ENCODE results near the gene NAV2.
"Not testable (repeated sequence)": the region's sequence is repeated elsewhere in the genome, so short reads cannot be mapped to it uniquely, and the experiment has no call there.

The NAV2 gene

DNA sequence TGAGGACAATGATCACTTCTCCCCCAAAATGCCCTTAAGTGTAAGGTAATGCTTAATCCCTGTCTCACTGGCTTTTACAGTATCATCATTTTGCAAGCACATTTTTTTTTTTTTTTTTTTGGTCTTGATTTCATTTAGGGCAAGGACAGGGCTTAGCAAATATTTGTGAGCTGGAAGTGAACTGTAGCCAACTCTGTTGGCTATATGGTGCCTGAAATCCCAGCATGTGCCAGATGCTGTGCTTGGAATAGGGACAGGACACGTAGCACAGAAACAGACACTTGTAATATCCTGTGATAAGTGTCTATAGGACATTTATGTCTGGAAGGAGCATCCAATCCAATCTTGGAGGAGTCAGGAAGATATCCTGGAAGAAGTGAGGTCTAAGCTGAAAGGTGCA, 198.3 kb downstream of the NAV2 start:
- DNase-seq, result no peak

DNA sequence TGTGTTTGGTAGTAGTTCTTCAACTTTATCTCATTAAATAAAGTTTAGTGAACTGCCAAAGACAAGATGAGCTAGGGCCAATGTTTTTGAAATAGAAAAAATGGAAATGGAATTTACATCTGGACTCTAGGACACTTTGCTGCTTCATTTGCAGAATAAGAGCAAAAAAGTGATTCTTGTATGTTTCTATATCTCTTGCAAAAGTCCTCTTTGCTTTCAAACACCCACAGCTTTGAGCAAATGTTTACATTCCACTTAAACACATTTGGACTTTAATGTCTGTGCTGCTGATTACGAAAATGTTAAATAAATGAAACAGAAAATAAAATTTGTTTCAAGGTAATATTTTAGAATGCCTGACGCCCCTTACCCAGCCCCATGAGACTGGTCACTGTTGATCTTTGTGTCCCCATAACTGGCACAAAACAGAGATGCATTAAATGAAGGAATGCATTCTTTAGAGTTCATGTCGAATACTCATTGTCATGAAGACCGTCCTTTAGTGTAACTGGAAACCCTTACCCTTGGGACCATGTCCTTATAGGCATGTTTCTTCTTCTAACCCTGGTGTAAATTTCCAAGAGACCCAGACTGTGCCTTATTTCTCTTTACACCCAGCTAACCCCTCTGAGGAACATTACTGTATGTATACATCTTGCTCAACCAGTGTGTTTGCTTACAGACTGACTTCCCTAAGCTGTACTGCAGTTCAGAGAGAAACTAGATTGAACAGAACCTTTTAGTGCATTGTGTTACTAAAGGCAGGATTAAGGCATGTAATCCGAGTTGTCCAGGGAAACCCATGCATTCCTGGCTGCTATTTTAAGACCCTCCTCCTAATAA, 199.7 kb downstream of the NAV2 start:
- DNase-seq, result no peak

DNA sequence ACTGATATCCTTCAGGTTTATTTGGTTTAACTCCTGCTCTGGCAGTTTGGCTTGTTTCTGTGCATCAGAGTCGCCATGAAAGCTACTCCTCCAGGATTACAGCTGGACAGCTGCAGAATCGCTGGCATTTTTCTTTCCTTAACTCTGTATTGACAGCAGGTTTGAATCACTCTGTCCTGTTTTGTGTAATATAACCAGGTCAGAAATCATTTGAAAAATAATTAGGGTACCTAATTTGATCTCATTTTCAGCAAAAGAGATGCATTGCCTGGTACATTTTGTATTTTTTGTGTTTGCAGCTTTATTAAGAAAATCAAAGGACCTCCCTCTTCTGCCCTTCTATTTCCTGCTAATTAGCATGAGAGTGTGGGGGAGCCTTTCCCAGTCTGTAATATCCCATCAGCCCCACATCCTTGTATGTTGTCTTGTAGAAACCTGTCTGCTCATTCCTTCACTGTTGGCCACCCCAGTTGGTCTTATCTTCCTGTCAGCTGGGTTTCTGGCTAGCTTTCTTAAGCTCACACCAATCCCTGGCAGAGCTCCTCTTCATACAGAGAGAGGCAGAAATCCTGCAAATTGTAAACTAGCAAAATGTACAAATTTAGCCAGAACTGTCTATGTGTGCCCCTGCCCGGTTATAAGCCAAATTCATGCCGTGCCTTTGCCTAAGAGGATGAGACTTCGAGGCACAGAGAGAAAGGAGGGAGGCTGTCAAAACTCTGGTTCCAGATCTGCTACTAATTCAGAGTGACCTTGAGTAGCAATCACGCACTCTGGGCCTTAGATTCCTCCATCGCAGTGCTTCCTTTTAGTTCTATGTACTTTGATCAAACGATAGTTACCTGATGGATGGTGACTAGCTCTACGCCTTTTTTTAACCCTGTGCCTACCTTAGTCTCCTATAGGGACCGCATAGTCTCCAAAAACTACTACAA, 200.6 kb downstream of the NAV2 start:
- DNase-seq, result no peak

DNA sequence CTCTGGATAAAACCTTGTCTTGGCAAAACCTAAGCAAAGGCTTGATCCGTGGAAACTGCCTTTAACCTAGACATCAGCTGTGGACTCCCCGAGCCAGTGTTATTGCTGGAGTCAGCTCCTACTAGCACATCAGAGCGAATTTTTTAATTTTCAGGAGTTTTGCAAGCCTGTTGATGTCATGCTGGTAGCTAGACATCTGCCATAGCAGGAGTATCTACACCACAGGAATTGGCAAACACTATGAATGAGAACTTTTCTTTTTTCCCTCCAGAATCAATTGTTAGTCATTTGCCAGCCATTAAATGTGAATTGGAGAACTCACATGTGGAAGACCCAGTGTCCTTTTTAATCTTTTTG, 201.2 kb downstream of the NAV2 start:
- DNase-seq, result no peak

DNA sequence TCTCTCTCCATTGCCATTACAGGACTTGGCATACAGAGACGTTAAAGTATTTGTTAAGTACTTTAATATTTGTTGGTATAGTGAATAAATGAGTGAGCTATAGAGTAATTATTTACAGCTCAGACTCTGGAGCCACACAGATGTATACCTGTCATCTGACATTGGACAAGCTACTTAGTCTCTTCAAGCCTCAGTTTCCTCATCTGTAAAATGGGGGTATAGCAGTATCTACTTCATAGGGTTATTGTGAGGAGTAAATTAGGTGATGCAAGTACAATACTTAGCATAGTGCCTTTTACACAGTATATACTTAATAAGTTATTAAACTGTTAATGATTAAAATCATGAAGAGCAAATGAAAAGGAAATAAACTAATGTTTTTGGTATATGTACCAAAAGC, 203.2 kb downstream of the NAV2 start:
- no peak for DNase-seq

DNA sequence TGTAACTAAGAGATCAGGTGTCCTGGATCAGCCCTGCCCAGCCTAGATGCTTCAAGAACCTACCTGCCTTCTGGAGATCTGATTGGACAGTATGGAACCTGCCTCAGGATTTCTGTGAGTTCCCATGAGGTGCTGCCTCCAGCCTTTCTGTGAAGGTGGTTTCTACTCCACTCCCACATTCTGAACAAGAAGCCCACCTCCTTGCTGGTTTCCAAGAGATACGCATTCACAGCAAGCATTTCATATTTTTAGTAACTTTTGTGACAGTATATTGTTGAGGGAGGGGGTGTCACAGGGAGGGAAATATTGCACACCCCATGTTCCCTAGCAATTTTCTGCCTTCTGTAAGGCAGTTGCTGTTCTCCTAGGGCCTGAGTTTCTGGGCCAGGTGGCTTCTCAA, 204.4 kb downstream of the NAV2 start:
- DNase-seq, result no peak

DNA sequence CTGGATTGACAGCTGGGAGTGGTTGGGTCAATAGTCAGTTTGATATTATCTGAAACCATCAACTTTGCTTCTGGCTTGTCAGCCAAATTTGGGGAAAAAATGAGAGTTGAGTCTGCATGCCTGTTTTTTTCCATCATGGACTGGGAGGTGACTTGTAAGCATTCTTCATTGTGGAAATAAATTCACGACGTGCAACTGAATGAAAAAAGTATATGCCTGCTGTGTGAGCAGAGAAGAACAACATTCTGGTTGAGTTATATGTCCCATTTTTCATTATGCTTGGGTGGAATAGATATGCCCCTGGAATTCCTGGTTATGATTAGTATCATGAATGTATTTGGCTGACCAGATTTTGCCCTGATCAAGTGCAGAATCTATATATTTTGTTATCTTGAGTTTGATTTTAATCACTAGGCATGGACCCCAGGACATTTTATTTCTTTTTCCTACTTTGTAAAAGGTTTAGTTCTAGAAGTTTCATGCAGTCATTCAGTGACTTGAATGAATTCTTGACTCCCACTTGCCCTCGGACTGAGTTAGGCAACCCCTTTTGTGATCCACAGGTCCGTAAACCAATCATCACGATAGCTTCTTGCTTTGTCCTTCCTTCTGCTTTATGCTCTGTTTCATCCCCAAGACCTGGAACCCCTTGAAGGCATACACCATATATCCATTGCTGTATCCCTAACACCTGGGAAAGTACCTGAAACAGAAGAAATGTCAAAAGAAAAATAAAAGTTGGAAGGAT, 205.8 kb downstream of the NAV2 start:
- DNase-seq, result no peak

DNA sequence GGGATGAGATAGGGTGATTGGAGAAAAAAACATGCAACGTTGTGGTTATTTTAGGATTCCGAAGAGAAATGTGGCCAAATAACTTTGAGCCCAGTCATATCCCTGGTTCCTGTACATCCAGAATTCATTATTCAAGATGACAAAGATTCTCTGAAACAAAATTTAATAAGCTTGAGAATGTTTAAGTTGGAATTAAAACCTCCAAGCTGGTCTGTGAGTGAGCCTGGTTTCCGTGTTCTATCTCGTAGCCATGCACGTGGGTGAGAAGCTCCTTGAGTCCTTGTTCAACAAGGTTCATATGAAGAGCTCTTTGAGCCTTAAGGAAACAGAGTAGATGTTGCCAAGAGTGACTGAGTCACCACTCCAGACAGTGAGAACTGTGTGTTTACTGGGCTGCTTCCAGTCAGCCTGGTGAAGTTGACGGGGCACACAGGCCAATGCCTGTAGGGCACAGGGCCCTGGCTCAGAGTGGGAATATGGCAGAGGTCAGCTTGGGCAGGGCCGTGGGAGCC, 206.5 kb downstream of the NAV2 start:
- DNase-seq, result no peak

DNA sequence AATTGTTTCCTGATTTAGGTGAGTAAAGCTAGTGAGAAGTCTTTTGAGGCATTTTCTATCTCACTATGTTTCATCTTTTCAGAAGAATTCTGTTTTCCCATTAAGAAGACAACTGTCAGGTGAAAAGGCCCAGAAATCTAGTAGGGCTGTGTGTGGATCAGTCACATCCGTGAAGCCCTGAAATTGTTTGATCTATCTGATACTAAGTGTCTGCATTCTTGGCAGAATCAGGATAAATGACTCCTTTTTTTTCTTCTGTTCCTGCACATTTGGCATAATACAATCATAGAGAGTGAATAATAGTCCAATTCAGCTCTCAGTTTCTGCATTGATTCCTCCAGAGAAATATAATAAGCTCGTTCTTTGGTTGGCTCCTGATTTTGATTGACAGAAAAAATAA, 208.3 kb downstream of the NAV2 start:
- no peak for DNase-seq

DNA sequence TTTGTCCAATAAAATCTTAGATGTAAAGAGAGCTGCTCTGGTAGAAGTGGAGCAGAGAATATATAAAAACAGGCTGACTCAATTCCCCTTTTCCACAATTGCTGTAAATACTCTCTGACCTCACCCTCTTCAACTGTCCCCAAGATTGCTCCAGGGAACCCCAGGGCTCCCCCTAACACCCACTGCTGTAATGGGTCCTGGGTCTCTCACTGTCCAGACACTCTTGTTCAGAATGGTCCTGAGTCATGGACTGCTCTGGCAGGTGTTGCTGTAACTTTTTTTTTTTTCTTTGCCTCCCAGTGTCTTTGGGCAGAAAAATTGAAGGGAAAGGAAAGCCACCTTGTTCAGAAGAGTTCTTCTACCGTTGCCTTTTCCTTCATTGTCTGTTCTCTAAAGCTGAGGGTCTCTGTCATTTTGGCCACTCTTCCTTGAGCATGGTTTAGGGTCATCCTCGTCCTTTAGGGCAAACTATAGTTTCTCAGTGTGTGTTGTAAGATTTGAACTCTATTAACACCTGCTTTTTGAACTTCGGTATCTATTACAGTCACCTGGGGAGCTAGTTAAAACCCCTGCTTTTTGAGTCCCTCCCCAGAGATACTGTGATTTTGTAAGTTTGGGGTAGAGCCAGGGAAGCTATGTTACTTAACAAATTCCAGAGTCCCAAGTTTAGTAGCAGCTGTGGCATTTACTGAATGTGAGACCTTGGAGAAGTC, 209.5 kb downstream of the NAV2 start:
- no peak for DNase-seq

DNA sequence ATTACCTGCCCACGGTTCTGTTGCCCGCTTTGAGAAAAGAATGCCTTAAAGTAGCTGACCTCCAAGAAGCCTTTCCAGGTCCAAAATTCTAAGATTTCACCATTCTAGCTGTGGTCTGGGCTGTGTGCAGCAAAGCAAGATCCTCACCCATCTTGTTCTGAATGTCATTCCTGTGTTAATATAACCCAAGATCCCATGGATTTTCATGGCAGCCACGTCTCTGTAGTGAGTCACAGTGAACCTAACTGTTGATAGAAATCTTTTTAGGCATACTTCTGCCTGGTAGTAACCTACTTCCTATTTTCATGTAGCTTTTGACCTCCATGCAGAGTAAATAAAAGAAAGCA, 210.0 kb downstream of the NAV2 start:
- DNase-seq, result no peak

DNA sequence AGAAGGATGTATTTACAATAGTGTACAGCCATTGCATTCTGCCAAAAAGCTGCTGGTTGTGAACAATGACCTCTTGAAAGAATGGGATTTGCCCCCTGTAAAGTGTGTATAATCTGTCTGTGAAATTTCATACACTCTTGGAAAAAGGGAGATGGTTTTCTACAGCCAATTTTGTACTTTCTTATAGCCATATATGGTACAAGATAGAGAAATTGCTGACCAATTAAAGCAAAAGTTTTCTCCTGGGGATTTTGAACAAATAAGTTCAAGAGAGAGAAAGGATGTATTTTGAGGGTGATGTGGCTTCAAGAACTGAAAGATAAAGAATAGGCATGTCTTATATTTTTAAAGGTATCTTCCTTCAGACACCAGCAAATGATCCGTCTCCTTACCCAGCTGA, 211.0 kb downstream of the NAV2 start:
- no peak for DNase-seq

DNA sequence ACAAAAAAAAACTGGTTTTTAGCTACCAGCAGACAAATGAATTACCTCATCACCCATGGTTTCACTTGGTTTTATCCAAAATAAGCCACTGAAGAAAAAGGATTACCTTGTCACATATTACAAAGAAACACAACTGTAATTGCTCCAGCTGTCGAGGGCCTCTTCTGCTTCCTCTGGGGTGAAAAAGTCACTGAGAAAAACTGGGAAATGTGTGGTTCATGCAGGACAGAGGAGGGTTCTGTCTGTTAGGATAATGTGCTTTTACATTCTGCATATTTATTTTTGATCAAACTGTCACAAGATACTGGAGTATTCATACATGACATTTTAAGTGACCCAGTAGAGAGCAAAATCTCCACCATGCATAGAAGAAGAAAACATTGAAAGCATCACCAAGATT, 211.7 kb downstream of the NAV2 start:
- DNase-seq, result no peak

DNA sequence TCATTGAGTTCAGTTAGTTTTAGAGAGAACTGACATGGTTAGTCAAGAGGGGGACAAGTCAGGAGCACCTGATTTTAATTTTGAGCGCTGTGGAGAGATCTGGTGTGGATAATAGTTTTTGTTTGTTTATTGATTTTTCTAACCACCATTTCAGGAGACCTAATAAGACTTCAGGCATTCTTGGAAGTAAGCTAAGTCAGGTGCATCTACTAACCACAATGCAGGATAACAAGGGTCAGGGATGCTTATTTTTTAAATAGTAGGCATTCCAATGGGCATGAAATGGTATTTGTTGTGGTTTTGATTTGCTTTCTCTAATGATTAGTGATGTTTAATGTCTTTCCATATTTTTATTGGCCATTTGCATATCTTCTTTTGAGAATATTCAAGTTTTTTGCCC, 212.1 kb downstream of the NAV2 start:
- DNase-seq, result no peak

DNA sequence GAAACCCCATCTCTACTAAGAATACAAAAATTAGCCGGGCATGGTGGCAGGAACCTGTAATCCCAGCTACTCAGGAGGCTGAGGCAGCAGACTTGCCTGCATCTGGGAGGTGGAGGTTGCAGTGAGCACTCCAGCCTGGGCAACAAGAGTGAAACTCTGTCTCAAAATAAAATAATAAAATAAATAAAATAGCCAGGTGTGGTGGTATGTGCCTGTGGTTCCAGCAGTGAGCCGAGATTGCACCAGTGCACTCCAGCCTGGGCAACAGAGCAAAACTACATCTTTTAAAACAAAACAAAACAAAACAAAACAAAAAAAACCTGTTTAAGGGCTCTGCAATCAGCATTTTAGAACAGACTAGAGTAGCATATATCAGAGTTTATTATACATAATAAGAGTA, 214.8 kb downstream of the NAV2 start:
- not testable (repeated sequence) for DNase-seq

DNA sequence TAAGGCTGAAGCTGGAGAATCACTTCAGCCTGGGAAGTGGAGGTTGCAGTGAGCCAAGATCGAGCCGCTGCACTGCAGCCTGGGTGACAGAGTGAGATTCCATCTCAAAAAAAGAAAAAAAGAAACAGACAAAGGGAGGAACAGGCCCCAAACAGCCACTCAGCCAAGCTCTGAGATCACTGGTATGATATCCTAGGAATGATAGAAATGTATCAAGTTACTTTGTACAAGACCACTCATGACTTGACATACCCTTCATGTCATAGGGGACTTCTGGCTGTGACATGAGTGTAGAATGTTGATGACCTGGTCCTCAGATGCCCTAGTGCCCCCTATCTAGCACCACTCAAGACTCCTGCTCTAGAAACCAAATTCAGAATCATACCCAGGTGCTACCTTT, 216.5 kb downstream of the NAV2 start:
- DNase-seq, result no peak

DNA sequence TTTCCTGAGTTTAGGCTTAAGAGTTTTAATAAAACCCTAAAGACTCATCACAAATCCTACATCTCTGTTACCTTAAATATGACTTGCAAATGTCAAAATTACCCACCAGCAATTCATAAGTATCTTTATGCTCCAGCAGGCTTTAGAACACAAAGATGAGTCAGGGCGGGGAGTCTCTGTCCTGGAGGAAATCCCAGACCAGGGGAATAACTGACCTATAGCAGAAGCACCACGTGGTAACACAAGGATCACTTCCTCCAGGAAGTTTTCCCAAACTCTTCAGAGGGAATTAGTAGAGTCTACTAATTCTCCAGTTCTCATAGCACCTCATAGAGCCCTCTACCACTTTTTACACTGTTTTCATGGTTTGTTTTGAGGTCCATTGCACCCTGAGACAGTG, 217.0 kb downstream of the NAV2 start:
- no peak for DNase-seq

DNA sequence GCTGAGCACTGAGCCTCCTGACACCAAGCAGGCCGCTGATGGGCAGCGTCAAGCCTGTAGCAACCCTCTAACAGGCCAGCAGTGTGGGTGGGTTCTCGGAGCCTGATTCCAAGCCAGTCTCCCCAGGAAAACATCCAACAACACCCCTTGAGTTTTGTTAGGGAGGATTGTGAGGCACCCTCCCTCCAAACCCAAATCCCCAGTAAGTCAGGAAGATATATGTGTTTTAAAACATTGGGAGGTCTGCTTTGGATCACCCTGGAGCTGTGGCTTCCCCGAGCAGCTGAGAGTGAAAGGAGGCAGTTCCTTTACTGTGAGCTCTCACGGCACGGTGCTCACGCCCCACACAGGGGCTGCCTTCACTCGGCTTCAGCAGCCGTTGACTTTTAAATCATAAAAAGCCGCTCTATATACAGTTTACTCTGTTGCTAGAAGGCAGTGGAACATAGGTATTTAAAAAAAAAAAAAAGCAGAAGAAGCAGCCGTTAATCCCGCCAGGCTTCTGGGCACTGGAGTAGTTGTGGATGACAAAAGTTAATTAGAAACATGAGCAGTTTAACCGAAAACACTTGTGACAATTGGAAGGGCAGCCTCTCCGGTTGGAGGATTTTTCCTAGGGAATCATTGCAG, 218.6 kb downstream of the NAV2 start:
- no peak for DNase-seq

DNA sequence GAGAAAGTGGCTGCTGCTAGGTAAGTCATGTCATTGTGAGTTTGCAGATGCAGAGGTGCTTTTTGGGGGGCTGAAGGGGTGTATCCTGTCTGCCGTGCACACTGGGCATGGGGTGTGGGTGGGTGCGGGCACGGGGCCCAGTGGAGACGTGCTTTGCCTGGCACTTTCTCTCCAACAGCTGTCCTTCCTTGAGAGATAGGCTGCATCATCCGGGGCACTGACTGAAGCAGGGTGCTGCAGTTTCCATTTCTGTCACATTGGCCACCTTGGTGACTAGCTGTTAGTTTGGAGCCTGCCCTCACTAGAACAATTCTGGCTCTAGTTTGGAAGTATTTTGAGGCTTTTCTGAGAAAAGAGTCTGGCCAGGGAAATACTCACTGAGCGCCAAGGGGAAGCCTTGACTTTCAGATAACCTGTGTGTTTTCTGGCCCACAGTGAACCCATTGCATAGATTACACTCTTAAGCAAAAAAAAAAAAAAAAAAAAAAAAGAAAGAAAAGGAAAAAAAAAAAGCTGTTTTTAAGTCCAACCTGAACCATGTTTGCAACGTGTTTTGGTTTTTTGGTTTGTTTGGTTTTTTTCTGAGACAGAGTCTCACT, 219.2 kb downstream of the NAV2 start:
- no peak for DNase-seq

DNA sequence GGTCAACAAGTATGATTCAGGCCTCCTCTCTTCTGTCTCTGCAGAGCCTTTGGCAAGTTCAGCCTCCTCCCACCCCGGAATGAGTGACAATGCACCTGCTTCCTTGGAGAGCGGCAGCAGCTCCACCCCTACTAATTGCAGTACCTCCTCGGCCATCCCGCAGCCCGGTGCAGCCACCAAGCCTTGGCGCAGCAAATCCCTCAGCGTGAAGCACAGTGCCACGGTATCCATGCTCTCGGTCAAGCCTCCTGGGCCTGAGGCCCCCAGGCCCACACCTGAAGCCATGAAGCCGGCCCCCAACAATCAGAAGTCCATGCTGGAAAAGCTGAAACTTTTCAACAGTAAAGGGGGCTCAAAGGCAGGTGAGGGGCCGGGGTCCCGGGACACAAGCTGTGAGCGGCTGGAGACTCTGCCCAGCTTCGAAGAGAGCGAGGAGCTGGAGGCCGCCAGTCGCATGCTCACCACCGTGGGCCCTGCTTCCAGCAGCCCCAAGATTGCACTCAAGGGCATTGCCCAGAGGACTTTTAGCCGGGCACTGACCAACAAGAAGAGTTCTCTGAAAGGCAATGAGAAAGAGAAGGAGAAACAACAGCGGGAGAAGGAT, 220.6 kb downstream of the NAV2 start:
- DNase-seq, result no peak

DNA sequence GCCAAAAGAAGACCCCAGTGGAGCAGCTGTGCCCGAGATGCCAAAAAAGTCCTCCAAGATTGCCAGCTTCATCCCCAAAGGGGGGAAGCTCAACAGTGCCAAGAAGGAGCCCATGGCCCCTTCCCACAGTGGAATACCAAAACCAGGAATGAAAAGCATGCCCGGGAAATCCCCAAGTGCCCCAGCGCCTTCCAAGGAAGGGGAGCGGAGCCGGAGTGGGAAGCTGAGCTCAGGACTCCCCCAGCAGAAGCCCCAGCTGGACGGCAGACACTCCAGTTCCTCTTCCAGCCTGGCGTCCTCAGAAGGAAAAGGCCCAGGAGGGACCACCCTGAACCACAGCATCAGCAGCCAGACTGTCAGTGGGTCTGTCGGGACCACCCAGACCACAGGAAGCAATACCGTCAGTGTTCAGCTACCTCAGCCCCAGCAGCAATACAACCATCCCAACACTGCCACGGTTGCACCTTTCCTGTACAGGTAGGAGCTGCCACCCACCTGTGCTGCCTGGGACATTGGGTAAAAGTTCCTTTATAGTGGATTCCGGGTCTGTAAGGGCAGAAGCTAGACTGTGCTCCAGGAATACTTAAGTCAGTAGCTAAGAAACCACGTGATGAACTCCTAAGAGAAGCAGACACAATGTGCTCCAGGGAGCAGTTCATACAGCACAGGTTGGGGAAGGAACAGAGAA, 221.3 kb downstream of the NAV2 start:
- no peak for DNase-seq

Measured in NCI-H510A (cell line).